ENCODE data around the gene GLIS1.
"Not testable (repeated sequence)": the region's sequence is repeated elsewhere in the genome, so short reads cannot be mapped to it uniquely, and the experiment has no call there.

Gene GLIS1

GRCh38 chr1:53563611-53564010 lies 175.4 kb downstream of the GLIS1 start:
- DNase-seq (ENCODE audit: low read depth in 2 of 2, low spot score in 1 of 2): no peak

GRCh38 chr1:53562981-53563379 lies 176.0 kb downstream of the GLIS1 start:
- DNase-seq (ENCODE audit: low read depth in 2 of 2, low spot score in 1 of 2): no peak

GRCh38 chr1:53562291-53562980 lies 176.5 kb downstream of the GLIS1 start:
- no peak for DNase-seq (ENCODE audit: low read depth in 2 of 2, low spot score in 1 of 2)

- DNase-seq (ENCODE audit: low read depth in 2 of 2, low spot score in 1 of 2): no peak
Measured at GRCh38 chr1:53561503-53562105, 177.4 kb downstream of the GLIS1 start.

GRCh38 chr1:53560581-53561502 lies 178.1 kb downstream of the GLIS1 start:
- no peak for DNase-seq (ENCODE audit: low read depth in 2 of 2, low spot score in 1 of 2)

GRCh38 chr1:53559854-53560580 lies 178.9 kb downstream of the GLIS1 start:
- DNase-seq (ENCODE audit: low read depth in 2 of 2, low spot score in 1 of 2): no peak

GRCh38 chr1:53559391-53559815 lies 179.6 kb downstream of the GLIS1 start:
- no peak for DNase-seq (ENCODE audit: low read depth in 2 of 2, low spot score in 1 of 2)

- no peak for DNase-seq (ENCODE audit: low read depth in 2 of 2, low spot score in 1 of 2)
Measured at GRCh38 chr1:53558739-53559315, 180.1 kb downstream of the GLIS1 start.

GRCh38 chr1:53557830-53558738 lies 180.9 kb downstream of the GLIS1 start:
- no peak for DNase-seq (ENCODE audit: low read depth in 2 of 2, low spot score in 1 of 2)

GRCh38 chr1:53557369-53557768 lies 181.6 kb downstream of the GLIS1 start:
- DNase-seq (ENCODE audit: low read depth in 2 of 2, low spot score in 1 of 2): no peak

GRCh38 chr1:53556657-53557227 lies 182.2 kb downstream of the GLIS1 start:
- no peak for DNase-seq (ENCODE audit: low read depth in 2 of 2, low spot score in 1 of 2)

- not testable (repeated sequence) for DNase-seq (ENCODE audit: low read depth in 2 of 2, low spot score in 1 of 2)
Measured at GRCh38 chr1:53555620-53556326, 183.2 kb downstream of the GLIS1 start.

- no peak for DNase-seq (ENCODE audit: low read depth in 2 of 2, low spot score in 1 of 2)
Measured at GRCh38 chr1:53554592-53555305, 184.2 kb downstream of the GLIS1 start.

- no peak for DNase-seq (ENCODE audit: low read depth in 2 of 2, low spot score in 1 of 2)
Measured at GRCh38 chr1:53553734-53554509, 185.0 kb downstream of the GLIS1 start.

- no peak for DNase-seq (ENCODE audit: low read depth in 2 of 2, low spot score in 1 of 2)
Measured at GRCh38 chr1:53552981-53553733, 185.8 kb downstream of the GLIS1 start.

GRCh38 chr1:53552146-53552861 lies 186.7 kb downstream of the GLIS1 start:
- DNase-seq (ENCODE audit: low read depth in 2 of 2, low spot score in 1 of 2): no peak

Measured in stimulated activated CD8-positive, alpha-beta memory T cell treated with anti-CD3 and anti-CD28 coated beads, Interleukin-4, amount 100 ng/mL, for 4 hours (primary cell).